Neutrophil (primary cell): ENCODE measurements around the gene CSF3R.

ENCODE experiments used
- H3K27ac ChIP-seq: fragments of 200-600 bp; sonication (generic); 2 replicates; pipeline ENCODE4 v1.5.1; 2016; ENCODE audit warnings: mild to moderate bottlenecking, moderate library complexity
- H3K27me3 ChIP-seq: fragments of 200-600 bp; sonication (generic); 2 replicates; pipeline ENCODE4 v1.6.0; 2016; ENCODE audit warnings: mild to moderate bottlenecking
- H3K36me3 ChIP-seq: fragments of 200-600 bp; sonication (generic); 2 replicates; pipeline ENCODE4 v1.5.1; 2017
- H3K4me1 ChIP-seq, 2 experiments: fragments of 200-600 bp in 1 of 2; sonication (generic) in 1 of 2; 1 replicate in 1 of 2; 2 replicates in 1 of 2; pipeline versions ENCODE4 v1.5.1 to v1.6.1; 2013 to 2016; ENCODE audit warnings: low read depth in 1 of 2, low read length in 1 of 2, mild to moderate bottlenecking in 1 of 2, moderate library complexity in 1 of 2; ENCODE audit not compliant: control insufficient read depth in 1 of 2, insufficient read depth in 1 of 2
- H3K4me3 ChIP-seq, 2 experiments: fragments of 200-600 bp in 1 of 2; sonication (generic) in 1 of 2; 1 replicate in 1 of 2; 2 replicates in 1 of 2; pipeline ENCODE4 v1.5.1; 2013 to 2016; ENCODE audit warnings: low read depth in 1 of 2, low read length in 1 of 2, mild to moderate bottlenecking in 1 of 2, moderate library complexity in 1 of 2
- H3K9me3 ChIP-seq: fragments of 200-600 bp; sonication (generic); 2 replicates; pipeline ENCODE4 v1.5.1; 2016
- TF ChIP-seq, protein P1 (sequence below): fragments of 200-600 bp; sonication (generic); IDR thresholded peaks from 2 replicates; pipeline ENCODE4 v1.5.1; 2016; ENCODE audit warnings: antibody characterized with exemption

The CSF3R gene

DNA sequence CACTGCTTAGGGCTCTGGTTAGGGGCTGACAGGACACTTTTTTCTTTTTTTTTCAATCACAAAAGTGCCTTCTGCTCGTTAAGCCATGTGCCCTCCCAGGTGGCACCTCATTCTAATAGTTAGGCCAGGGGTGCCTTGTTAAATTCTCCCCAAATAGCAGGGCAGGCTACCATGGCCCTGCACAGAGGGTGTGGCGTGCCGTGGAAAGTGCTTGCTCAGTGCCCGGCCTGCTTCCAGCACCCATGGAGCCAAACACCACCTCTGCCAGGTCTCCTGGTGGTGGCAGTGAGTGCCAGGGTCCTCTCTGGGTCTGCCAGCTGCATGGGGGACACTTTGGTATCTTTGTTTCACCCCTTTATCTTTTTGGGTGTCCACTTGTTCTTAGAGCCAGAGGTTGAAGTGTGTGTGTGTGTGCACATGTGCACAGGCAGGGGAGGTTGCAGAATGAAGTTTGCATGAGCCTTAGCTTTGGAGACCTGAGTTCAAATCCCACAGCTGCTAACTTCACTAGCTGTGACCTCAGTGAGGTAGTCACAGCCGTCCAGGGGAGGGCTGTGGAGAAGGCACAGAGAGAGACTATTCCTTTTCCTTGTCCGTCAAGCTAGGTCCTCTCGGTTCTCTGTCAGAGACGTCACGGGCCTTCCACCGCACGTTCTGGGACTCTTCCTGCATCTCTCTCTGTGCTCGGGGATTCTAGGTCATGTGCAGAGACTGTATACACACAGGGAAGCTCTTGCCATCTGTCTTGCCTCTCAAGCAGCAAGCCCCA, 39.9 kb upstream of the CSF3R start:
- Histone ChIP-seq H3K4me3 (no peak overlapping the region), H3K27ac (no peak overlapping the region), H3K4me1 (peaks cover 0 to 5% of the 10 kb centered on the region in 2 experiments), H3K27me3 (no peaks in the 10 kb centered on the region), H3K36me3 (no peaks in the 10 kb centered on the region), H3K9me3 (no peaks in the 10 kb centered on the region)
- TF ChIP-seq, protein P1, sequence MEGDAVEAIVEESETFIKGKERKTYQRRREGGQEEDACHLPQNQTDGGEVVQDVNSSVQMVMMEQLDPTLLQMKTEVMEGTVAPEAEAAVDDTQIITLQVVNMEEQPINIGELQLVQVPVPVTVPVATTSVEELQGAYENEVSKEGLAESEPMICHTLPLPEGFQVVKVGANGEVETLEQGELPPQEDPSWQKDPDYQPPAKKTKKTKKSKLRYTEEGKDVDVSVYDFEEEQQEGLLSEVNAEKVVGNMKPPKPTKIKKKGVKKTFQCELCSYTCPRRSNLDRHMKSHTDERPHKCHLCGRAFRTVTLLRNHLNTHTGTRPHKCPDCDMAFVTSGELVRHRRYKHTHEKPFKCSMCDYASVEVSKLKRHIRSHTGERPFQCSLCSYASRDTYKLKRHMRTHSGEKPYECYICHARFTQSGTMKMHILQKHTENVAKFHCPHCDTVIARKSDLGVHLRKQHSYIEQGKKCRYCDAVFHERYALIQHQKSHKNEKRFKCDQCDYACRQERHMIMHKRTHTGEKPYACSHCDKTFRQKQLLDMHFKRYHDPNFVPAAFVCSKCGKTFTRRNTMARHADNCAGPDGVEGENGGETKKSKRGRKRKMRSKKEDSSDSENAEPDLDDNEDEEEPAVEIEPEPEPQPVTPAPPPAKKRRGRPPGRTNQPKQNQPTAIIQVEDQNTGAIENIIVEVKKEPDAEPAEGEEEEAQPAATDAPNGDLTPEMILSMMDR, result no peak

DNA sequence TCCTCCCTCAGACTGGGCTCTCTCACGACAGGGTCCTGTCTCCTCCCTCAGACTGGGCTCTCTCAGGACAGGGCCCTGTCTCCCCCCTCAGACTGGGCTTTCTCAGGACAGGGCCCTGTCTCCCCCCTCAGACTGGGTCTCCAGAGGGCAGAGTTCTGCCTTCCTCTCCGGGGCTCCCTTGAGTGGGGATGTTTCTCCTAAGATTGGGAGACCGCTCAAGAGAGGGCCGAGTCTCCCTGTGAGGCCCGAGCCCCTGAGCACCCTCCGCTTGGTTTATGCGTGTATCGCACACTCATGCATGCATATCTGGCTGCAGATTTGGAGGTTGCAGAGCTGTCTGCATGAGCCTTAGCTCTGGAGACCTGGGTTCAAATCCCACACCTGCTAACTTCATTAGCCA, 39.3 kb upstream of the CSF3R start:
- Histone ChIP-seq H3K27me3 (no peaks in the 10 kb centered on the region), H3K36me3 (no peaks in the 10 kb centered on the region), H3K27ac (no peak overlapping the region), H3K9me3 (no peaks in the 10 kb centered on the region), H3K4me3 (no peak overlapping the region), H3K4me1 (peaks cover 0 to 5% of the 10 kb centered on the region in 2 experiments)
- TF ChIP-seq, protein P1, result no peak

DNA sequence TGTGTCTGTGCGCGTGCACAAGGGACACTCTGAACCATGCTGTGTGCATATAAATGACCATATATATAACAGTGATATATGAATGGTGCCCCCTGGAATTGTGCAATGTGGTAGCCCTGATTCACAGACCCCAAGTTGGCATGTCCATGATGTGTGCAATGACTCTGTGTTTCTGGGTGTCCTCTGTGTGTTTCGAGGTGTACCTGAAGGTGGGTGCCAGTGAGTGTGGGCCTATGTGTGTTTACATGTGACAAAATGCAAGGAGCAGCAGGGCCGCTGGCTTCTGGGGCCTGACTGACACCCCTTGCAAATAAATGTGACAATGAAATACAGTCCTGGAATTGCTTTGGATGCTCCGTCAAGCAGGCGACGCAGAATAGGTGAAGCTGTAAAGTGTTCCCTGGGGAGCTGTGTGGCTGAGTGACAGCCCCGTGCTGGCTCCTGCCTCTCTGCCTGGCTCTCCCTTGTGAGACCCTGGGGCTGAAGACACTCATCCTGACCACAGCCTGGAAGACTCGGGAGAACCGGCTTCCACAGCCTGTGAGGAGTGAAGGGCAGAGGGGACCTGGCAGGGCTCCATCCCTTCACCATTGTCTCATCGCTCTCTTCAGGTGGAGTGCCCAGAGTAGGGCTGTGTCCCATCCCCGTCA, 38.2 kb upstream of the CSF3R start:
- Histone ChIP-seq H3K27me3 (no peaks in the 10 kb centered on the region), H3K4me3 (no peak overlapping the region), H3K36me3 (no peaks in the 10 kb centered on the region), H3K4me1 (peaks cover 11 to 16% of the 10 kb centered on the region in 2 experiments), H3K9me3 (no peaks in the 10 kb centered on the region), H3K27ac (no peak overlapping the region)
- TF ChIP-seq, protein P1, result no peak

DNA sequence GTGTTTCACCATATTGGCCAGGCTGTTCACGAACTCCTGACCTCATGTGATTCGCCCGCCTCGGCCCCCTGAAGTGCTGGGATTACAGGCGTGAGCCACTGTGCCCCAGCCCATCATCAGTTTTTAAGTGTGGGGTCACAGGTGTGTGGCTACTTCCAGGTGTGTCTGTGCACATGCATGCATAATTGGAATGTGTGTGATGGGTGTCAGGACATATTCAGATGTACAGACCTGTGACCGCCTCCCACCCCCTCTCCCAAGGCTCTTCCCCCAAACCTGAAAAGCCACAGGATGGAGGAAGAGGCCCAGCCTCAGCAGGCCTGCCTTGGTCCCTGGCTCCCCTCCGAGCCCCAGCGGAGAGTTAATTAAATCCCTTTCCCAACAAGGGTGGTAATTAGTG, 37.3 kb upstream of the CSF3R start:
- Histone ChIP-seq H3K9me3 (no peaks in the 10 kb centered on the region), H3K4me1 (peaks cover 19 to 25% of the 10 kb centered on the region in 2 experiments), H3K4me3 (no peak overlapping the region), H3K27me3 (no peaks in the 10 kb centered on the region), H3K36me3 (no peaks in the 10 kb centered on the region), H3K27ac (no peak overlapping the region)
- TF ChIP-seq, protein P1, result no peak

DNA sequence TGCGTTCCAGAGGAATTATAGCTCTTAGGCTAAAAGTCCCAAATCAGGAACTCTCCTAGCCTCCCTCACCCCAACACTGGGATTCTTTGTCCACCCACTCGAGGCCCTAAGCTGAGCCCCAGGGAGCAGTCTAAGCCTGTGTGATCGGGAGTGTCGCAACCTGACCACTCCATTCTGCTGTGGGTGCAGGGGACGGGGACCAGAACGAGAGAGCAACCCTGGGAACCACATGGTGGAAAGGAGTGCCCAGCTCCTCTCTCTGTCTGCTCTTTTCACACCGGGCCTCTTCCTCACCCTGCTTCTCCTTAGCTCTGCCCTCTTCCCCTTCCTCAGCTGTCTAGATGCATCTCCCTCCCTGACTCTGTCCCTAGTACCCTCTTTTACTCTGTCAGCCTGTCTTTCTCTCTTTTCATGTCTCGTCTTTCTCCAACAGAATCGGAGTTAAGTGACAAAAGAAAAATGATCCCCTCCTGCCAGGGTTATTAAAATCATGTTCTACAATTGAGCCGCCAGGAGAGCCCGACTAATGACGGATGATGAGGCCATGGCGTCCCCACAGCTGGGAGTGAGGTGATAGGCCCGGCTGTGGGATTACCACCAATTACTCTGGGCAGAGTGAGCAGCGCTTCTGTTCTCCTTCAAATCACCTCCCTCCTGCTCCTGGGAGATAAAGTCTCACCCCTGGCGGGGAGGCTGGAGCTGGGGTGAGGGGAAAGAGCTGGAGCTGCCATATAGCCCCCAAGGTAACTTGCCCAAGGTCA, 34.5 kb upstream of the CSF3R start:
- Histone ChIP-seq H3K36me3 (no peaks in the 10 kb centered on the region), H3K4me3 (no peak overlapping the region), H3K4me1 (peaks cover 38 to 39% of the 10 kb centered on the region in 2 experiments), H3K27ac (peak overlapping the region; percentile 86), H3K27me3 (no peaks in the 10 kb centered on the region), H3K9me3 (no peaks in the 10 kb centered on the region)
- TF ChIP-seq, protein P1, result no peak
